ENCODE measurements around the gene NCKAP5.

Gene NCKAP5

DNA sequence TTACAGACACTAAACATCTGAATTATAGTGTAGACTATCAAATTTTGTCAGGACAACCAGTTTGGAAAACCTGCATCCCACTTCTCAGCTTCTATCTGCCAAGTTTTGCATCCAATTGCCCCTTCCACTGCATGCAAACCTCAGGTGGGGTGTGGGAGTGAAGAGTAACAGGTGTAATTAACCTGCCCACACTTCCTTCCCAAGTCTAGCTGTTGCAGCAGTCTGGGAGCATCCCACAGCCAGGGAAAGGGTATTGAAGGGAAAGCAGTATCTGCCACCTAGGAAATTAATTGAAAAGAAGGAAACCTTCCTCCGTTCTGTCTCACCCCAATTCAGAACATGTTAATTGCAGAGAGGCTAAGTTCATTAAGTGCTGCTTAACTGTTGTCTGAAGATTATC is 189.9 kb downstream of the NCKAP5 start:
- TF ChIP-seq, protein P1, sequence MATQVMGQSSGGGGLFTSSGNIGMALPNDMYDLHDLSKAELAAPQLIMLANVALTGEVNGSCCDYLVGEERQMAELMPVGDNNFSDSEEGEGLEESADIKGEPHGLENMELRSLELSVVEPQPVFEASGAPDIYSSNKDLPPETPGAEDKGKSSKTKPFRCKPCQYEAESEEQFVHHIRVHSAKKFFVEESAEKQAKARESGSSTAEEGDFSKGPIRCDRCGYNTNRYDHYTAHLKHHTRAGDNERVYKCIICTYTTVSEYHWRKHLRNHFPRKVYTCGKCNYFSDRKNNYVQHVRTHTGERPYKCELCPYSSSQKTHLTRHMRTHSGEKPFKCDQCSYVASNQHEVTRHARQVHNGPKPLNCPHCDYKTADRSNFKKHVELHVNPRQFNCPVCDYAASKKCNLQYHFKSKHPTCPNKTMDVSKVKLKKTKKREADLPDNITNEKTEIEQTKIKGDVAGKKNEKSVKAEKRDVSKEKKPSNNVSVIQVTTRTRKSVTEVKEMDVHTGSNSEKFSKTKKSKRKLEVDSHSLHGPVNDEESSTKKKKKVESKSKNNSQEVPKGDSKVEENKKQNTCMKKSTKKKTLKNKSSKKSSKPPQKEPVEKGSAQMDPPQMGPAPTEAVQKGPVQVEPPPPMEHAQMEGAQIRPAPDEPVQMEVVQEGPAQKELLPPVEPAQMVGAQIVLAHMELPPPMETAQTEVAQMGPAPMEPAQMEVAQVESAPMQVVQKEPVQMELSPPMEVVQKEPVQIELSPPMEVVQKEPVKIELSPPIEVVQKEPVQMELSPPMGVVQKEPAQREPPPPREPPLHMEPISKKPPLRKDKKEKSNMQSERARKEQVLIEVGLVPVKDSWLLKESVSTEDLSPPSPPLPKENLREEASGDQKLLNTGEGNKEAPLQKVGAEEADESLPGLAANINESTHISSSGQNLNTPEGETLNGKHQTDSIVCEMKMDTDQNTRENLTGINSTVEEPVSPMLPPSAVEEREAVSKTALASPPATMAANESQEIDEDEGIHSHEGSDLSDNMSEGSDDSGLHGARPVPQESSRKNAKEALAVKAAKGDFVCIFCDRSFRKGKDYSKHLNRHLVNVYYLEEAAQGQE (IDR thresholded peaks at IDR 0.05; ENCODE audit: insufficient read depth in 1 of 2, low read depth in 2 of 2, low read length in 2 of 2), result no peak
- TF ChIP-seq POLR2AphosphoS5 (IDR thresholded peaks at IDR 0.05; ENCODE audit: low read depth, low read length), result no peak
- TF ChIP-seq TAF1 (IDR thresholded peaks at IDR 0.05; ENCODE audit: borderline replicate concordance, insufficient read depth, low read length), result no peak
- TF ChIP-seq SIN3A (IDR thresholded peaks at IDR 0.05; ENCODE audit: borderline replicate concordance, insufficient read depth, low read length), result no peak
- no peak for TF ChIP-seq FOXP2 (optimal IDR thresholded peaks at IDR 0.05; ENCODE audit: borderline replicate concordance, extremely low read depth, extremely low read length, insufficient read depth)

DNA sequence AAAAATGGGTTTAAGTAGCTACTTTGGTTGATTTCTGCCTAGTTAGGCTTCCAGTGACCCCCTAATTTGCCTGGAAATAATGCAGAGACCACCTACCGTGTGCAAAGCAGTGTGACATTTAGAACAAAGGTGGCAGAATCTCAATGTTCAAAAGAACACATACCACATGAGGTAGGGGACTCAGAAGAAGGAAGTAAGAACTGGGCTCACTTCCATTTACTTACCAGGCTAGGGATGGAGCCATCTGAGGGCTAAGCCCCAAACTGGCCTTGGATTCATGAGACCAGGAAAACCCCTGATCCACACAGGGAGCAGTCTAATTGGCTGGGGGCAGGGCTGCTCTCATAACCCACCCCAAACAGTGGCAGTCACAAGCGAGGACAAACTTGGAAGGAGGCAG is 190.7 kb downstream of the NCKAP5 start:
- TF ChIP-seq TAF1 (IDR thresholded peaks at IDR 0.05; ENCODE audit: borderline replicate concordance, insufficient read depth, low read length) (no peak), SIN3A (IDR thresholded peaks at IDR 0.05; ENCODE audit: borderline replicate concordance, insufficient read depth, low read length) (no peak), FOXP2 (optimal IDR thresholded peaks at IDR 0.05; ENCODE audit: borderline replicate concordance, extremely low read depth, extremely low read length, insufficient read depth) (no peak)
- TF ChIP-seq, protein P1 (IDR thresholded peaks at IDR 0.05; ENCODE audit: insufficient read depth in 1 of 2, low read depth in 2 of 2, low read length in 2 of 2), result no peak

DNA sequence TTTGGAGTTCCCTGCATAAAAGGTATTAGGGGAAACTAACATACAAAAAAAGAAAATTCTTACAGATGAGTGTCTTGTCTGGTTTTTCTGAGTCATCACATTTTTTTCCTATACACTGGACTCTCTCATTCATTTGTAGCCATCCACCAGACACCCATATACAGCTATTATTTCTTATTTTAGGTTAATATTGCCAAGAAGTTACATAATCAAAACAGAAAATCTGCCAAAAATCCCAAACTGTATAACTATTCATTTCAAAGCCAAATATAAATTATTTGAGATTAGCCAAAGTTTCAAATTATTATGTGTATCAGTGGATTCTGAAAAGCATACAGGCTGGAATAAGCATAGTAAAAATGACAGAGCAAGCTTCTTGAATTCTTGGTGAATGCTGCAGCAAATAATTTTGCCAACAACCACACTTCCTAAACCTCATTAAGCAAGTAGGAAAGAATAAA is 191.2 kb downstream of the NCKAP5 start:
- no peak for TF ChIP-seq TAF1 (IDR thresholded peaks at IDR 0.05; ENCODE audit: borderline replicate concordance, insufficient read depth, low read length)
- TF ChIP-seq SIN3A (IDR thresholded peaks at IDR 0.05; ENCODE audit: borderline replicate concordance, insufficient read depth, low read length), result no peak
- TF ChIP-seq POLR2AphosphoS5 (IDR thresholded peaks at IDR 0.05; ENCODE audit: low read depth, low read length), result no peak
- TF ChIP-seq, protein P1 (IDR thresholded peaks at IDR 0.05; ENCODE audit: insufficient read depth in 1 of 2, low read depth in 2 of 2, low read length in 2 of 2), result no peak
- no peak for TF ChIP-seq FOXP2 (optimal IDR thresholded peaks at IDR 0.05; ENCODE audit: borderline replicate concordance, extremely low read depth, extremely low read length, insufficient read depth)

DNA sequence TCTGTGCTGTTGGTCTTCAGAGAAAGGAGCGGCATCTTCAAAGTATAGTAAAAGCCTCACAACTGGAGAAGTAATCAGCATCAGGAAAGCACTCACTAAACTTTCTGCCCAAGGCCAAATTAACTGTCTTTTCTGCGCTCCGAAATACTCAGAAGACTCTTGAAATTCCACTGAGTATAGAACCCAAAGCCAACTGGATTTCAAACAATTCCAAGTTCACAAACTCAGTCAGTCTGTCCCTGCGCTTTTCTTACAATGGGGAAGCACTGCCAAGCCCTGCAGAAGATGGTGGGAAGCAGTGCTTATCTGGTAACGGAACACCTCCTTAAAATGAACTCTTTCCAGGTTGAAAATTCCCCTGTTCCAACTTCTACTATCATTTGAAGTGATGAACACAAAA is 193.5 kb downstream of the NCKAP5 start:
- TF ChIP-seq TAF1 (IDR thresholded peaks at IDR 0.05; ENCODE audit: borderline replicate concordance, insufficient read depth, low read length), result no peak
- TF ChIP-seq, protein P1 (IDR thresholded peaks at IDR 0.05; ENCODE audit: insufficient read depth in 1 of 2, low read depth in 2 of 2, low read length in 2 of 2), result no peak
- no peak for TF ChIP-seq POLR2AphosphoS5 (IDR thresholded peaks at IDR 0.05; ENCODE audit: low read depth, low read length)
- TF ChIP-seq FOXP2 (optimal IDR thresholded peaks at IDR 0.05; ENCODE audit: borderline replicate concordance, extremely low read depth, extremely low read length, insufficient read depth), result no peak
- TF ChIP-seq SIN3A (IDR thresholded peaks at IDR 0.05; ENCODE audit: borderline replicate concordance, insufficient read depth, low read length), result no peak

DNA sequence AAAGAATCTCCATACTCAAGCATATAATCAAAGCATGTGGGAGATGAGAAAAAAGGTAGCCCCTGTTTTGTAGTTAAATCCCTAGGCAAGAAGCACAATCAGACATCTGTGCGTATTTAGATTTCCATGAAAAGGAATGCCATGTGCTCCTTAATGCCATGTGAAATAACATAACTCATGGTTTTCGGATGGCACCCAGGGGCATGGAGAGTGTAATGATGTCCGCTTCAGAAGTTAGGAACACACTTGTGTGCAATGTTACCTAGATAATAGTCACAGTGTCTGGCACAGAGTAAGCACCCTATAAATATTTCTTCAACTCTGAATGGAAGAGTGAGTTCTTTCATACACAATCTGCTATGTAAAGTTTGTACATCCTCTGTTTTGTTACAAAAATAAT is 197.0 kb downstream of the NCKAP5 start:
- TF ChIP-seq TAF1 (IDR thresholded peaks at IDR 0.05; ENCODE audit: borderline replicate concordance, insufficient read depth, low read length) (no peak), POLR2AphosphoS5 (IDR thresholded peaks at IDR 0.05; ENCODE audit: low read depth, low read length) (no peak), FOXP2 (optimal IDR thresholded peaks at IDR 0.05; ENCODE audit: borderline replicate concordance, extremely low read depth, extremely low read length, insufficient read depth) (no peak), SIN3A (IDR thresholded peaks at IDR 0.05; ENCODE audit: borderline replicate concordance, insufficient read depth, low read length) (no peak)
- TF ChIP-seq, protein P1 (IDR thresholded peaks at IDR 0.05; ENCODE audit: insufficient read depth in 1 of 2, low read depth in 2 of 2, low read length in 2 of 2), result no peak

Measured in PFSK-1 (cell line).